GM12892 (cell line): ENCODE measurements around the gene RNF225.

Experiments
- POLR2A ChIP-seq: IDR thresholded peaks from 2 replicates; pipeline ENCODE4 v1.6.1; 2011; ENCODE audit warnings: low read depth, low read length, control low read depth
- POLR2AphosphoS5 ChIP-seq: IDR thresholded peaks from 2 replicates; pipeline ENCODE4 v1.6.1; 2011; ENCODE audit warnings: low read depth, low read length, control low read depth

DNA sequence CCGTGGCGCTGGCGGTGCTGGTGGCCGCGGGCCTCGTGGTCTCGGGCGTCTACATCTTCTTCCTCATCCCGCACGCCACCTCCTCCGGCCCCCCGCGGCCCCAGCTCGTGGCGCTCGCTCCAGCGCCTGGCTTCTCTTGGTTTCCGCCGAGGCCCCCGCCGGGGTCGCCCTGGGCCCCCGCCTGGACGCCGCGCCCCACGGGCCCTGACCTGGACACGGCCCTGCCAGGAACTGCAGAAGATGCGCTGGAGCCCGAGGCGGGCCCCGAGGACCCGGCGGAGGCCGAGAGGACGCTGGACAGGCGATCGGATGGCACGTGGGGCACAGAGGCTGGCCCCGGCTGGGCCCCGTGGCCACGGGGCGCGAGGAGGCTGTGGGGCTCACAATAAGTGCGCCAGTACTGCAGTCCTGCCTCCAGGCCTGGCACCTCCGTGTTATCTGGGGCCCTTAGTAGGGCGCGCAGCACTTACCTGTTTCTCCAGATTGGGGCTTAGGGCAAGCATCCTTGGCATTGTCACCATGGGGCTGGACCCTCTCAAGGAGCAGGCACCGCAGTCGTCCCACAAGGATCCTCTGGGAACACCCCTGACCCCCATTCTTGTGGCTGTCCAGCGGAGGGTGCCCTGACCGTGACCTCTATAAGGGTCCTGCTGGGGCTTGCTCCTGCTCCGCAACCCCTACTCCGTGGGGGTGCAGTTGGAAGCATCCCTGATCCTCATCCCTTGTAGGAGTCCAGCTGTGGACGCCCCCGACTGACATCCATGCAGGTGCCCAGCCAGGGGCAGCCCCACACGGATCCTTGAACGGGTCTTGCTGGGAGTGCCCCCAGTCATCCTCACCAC is 1.5 kb downstream of the RNF225 start:
- TF ChIP-seq POLR2A (no peak), POLR2AphosphoS5 (no peak)
